GM23338 (cell line): ENCODE measurements around the gene COL26A1.
"Not testable (repeated sequence)": the region's sequence is repeated elsewhere in the genome, so short reads cannot be mapped to it uniquely, and the experiment has no call there.

ENCODE experiments used
- CREB1 ChIP-seq: fragments of 250-450 bp; sonication (Bioruptor Pico); IDR thresholded peaks from 2 replicates; pipeline ENCODE4 v1.5.0; 2020; ENCODE audit warnings: low read depth, mild to moderate bottlenecking, moderate library complexity
- EZH2 ChIP-seq: fragments of 200-600 bp; sonication (generic); IDR thresholded peaks from one replicate; pipeline ENCODE4 v1.8.0; 2017; ENCODE audit warnings: antibody characterized with exemption, mild to moderate bottlenecking, low read depth; ENCODE audit not compliant: unreplicated experiment
- EZH2phosphoT487 ChIP-seq: fragments of 200-600 bp; sonication (generic); IDR thresholded peaks from one replicate; pipeline ENCODE4 v1.8.1; 2018; ENCODE audit warnings: antibody characterized with exemption; ENCODE audit not compliant: unreplicated experiment
- JUNB ChIP-seq: IDR thresholded peaks from one replicate; pipeline ENCODE4 v1.6.1; 2016; ENCODE audit warnings: antibody characterized with exemption; ENCODE audit not compliant: unreplicated experiment
- POLR2AphosphoS5 ChIP-seq: IDR thresholded peaks from 2 replicates; pipeline ENCODE4 v1.6.1; 2016; ENCODE audit warnings: antibody characterized with exemption, low read depth
- REST ChIP-seq: IDR thresholded peaks from one replicate; pipeline ENCODE4 v1.6.1; 2018; ENCODE audit warnings: antibody characterized with exemption; ENCODE audit not compliant: unreplicated experiment
- ZNF331 ChIP-seq: fragments of 250-450 bp; sonication (Bioruptor Pico); IDR thresholded peaks from 2 replicates; pipeline ENCODE4 v1.5.0; 2020; ENCODE audit warnings: low read depth, mild to moderate bottlenecking, moderate library complexity
- TF ChIP-seq, protein P1 (sequence below), 2 experiments: fragments of 200-600 bp in 1 of 2; sonication (generic) in 1 of 2; conservative IDR thresholded peaks; 2 replicates each; pipeline versions ENCODE4 v1.5.1 to v1.6.1; 2016 to 2017; ENCODE audit warnings: antibody characterized with exemption in 2 of 2, low read depth in 2 of 2, mild to moderate bottlenecking in 2 of 2, moderate library complexity in 1 of 2

DNA sequence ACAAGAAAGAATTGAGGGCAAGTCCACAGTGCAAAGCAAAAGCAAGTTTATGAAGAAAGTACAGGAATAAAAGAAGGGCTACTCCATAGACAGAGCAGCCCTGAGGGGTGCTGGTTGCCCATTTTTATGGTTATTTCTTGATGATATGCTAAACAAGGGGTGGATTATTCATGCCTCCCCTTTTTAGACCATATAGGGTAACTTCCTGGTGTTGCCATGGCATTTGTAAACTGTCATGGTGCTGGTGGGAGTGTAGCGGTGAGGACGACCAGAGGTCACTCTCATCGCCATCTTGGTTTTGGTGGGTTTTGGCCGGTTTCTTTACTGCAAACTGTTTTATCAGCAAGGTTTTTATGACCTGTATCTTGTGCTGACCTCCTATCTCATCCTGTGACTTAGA, 128.8 kb downstream of the COL26A1 start:
- TF ChIP-seq, protein P1, sequence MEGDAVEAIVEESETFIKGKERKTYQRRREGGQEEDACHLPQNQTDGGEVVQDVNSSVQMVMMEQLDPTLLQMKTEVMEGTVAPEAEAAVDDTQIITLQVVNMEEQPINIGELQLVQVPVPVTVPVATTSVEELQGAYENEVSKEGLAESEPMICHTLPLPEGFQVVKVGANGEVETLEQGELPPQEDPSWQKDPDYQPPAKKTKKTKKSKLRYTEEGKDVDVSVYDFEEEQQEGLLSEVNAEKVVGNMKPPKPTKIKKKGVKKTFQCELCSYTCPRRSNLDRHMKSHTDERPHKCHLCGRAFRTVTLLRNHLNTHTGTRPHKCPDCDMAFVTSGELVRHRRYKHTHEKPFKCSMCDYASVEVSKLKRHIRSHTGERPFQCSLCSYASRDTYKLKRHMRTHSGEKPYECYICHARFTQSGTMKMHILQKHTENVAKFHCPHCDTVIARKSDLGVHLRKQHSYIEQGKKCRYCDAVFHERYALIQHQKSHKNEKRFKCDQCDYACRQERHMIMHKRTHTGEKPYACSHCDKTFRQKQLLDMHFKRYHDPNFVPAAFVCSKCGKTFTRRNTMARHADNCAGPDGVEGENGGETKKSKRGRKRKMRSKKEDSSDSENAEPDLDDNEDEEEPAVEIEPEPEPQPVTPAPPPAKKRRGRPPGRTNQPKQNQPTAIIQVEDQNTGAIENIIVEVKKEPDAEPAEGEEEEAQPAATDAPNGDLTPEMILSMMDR (conservative IDR thresholded peaks at IDR 0.05; ENCODE audit: low read depth in 2 of 2): not testable (repeated sequence)
- not testable (repeated sequence) for TF ChIP-seq EZH2phosphoT487; REST; POLR2AphosphoS5; EZH2; JUNB; CREB1 (CRISPR knock-in tag); ZNF331
